NCI-H82 (cell line): Measurements from ENCODE around the gene RTKN.
"Not testable (repeated sequence)": the region's sequence is repeated elsewhere in the genome, so short reads cannot be mapped to it uniquely, and the experiment has no call there.

Source experiments
- DNase-seq: peaks from one replicate; lab custom pipeline; 2025; lab: John Stamatoyannopoulos, UW

RTKN gene

GRCh38 chr2:74461187-74462053, 19.7 kb upstream of the RTKN start:
- peak; percentile 47 for DNase-seq

DNA sequence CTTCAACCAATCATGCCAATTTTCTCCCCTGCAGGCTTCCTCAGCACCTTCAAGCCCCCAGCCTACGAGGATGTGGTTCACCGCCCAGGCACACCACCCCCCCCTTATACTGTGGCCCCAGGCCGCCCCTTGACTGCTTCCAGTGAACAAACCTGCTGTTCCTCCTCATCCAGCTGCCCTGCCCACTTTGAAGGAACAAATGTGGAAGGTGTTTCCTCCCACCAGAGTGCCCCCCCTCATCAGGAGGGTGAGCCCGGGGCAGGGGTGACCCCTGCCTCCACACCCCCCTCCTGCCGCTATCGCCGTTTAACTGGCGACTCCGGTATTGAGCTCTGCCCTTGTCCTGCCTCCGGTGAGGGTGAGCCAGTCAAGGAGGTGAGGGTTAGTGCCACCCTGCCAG, 18.4 kb upstream of the RTKN start:
- not testable (repeated sequence) for DNase-seq

GRCh38 chr2:74459503-74460118, 17.9 kb upstream of the RTKN start:
- DNase-seq, result not testable (repeated sequence)

DNA sequence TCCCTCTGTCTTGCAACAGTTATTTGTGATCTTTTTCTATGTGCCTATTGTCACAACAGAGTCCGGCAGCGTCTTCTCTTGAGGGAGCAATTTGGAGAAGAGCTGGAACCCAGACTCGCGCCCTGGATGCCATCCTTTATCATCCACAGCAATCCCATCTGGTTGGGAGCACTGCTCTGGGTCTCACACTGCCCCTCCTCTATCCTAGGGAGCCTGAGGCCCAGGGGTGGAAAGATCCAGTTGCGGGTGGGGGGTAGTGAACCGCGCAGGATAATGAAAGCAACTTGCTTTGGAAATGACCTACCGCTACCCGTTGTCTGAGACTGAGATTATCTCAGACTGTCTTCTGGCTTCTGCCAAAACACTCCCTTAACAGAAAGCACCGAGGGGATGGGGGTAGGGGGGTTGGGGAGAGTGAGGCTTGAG, 17.2 kb upstream of the RTKN start:
- no peak for DNase-seq

- DNase-seq, result peak; percentile 100
Measured at GRCh38 chr2:74458132-74458937, 16.6 kb upstream of the RTKN start, which contains the start of gene WBP1. WBP1 (plus strand) TSS chr2:74458438; CDS start chr2:74458603, 165 bp downstream.

DNA sequence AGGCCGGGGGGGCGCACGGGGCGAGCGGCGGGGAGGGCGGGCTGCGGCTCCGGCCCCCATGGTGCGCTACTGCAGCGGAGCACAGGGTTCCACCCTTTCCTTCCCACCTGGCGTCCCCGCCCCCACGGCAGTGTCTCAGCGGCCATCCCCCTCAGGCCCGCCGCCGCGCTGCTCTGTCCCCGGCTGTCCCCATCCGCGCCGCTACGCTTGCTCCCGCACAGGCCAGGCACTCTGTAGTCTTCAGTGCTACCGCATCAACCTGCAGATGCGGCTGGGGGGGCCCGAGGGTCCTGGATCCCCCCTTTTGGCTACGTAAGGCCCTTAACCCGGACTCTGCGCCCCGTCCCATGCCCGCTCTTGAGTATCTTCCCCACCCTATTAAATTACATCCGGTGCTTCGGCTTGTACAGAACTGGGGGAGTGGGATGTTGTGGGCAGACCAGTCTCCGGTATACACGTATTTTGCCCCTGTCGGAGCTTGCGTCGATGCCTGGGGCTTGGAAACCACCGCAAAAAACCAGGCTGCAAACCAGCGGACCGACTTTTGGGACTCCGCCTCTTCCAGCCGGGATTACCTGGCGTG, 15.9 kb upstream of the RTKN start:
- DNase-seq, result peak; percentile 89

GRCh38 chr2:74457129-74457548, 15.4 kb upstream of the RTKN start:
- no peak for DNase-seq

DNA sequence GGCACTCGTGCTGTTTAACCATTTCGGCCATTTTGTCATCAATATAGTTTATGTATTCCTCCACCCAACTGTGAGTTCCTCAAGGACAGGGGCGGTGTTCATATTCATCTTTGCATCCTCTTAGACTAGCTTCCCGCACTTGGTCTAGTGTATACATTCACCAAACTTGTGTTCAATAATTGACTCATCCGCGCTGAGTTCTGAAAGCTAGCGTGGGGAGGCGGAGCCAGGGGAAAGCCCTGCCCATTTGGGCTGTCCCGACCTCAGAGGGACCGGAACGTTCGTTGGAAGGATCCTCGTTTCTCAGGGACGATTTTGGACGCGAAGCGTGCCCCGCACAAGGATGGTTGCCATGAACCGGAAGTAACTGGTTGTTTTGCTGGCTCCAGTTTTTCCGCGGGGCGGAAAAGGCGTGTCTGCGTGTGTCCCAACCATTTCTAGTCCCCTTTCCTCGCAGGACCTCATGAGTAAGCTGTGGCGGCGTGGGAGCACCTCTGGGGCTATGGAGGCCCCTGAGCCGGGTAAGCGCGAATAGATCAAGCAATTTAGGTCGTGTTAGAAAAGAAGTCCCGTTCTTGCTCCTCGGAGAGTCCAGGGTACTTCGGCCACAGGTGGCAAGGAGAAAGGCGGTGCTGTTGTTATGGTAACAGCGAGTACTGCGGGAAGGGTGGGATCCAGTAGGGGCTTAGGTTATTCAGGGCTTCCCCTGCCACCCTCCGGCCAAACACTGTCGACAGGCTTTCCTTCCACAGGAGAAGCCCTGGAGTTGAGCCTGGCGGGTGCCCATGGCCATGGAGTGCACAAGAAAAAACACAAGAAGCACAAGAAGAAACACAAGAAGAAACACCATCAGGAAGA, 13.1 kb upstream of the RTKN start, which contains the start of gene INO80B:
TSS of gene INO80B (plus strand) at position 434 of the 858 bp plus-strand sequence. CDS start at position 464, 30 bp downstream.
- peak; percentile 98 for DNase-seq

DNA sequence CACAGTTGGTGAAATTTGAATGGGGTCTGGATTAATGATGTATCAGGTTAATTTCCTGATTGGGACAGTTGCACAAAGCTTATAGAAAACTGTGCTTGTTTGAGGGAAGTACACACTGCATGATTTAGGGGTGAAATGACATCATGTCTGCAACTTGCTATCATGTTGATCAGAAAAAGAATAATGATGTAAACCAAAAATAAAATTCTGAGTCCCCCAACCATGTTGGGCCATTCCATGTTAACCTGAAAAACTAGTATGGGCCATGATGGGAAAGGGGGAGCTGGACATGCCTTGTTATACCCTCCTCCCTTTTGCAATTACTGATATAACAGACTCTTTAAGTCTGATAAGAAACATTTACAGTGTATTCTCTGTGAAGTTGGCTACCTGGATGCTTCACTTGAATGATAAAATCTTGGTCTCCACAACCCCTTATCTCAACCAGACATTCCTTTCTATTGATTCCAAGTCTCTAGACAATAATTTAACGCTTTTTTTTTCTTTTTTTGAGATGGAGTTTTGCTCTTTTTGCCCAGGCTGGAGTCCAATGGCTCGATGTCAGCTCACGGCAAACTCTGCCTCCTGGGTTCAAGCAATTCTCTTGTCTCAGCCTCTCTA, 8.9 kb upstream of the RTKN start:
- DNase-seq, result no peak

DNA sequence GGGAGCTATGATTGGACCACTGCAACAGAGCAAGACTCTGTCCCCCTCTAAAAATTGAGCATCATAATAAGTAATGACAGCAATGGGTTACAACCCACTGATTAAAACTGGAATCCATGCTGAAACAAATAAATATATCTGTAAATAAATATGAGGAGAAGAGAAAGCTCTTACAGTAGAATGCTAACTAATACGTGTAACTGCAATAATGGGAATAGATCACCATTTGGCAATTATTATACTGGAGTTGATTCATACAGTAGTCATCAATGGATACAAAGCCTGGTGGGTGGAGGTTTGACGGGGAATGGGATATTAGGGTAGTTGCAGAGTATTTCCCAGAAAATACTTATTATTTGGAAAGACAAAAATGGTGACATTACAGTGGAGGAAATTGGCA, 7.0 kb upstream of the RTKN start:
- no peak for DNase-seq

DNA sequence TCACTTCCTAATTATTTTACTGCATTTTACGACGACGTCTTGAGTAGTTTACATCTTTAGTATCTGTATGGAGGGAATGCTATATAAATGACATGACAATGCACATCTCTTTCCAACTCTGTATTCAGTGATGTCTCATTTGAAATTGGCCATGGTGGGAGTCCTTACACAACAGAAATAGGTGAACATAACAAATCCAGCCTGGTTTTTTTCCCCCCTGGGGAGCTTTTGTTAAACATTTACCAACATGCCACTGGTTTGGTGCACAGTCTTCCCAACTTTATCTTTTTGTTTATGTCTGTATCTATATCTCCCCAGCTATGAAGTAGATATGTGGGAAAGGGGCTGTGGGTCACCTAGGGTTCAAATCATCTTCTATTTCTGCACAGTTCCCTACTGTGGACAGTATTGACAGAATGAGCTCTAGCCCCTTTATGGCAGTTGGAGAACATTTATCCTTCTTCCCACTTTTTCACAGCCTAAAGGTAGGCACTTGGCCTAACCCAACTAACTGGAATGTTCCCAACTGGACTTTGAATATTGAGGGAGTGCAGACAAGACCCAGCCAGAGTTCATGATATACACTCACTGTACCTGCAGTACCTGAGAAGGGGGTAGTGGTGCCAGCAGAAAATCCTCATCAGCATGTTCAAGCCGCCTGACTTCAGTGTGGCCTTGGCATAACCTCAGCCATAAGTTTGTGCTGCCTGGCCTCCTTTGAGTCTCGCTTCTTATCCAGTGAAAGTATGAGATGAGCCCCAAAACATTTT, 5.7 kb upstream of the RTKN start:
- no peak for DNase-seq

DNA sequence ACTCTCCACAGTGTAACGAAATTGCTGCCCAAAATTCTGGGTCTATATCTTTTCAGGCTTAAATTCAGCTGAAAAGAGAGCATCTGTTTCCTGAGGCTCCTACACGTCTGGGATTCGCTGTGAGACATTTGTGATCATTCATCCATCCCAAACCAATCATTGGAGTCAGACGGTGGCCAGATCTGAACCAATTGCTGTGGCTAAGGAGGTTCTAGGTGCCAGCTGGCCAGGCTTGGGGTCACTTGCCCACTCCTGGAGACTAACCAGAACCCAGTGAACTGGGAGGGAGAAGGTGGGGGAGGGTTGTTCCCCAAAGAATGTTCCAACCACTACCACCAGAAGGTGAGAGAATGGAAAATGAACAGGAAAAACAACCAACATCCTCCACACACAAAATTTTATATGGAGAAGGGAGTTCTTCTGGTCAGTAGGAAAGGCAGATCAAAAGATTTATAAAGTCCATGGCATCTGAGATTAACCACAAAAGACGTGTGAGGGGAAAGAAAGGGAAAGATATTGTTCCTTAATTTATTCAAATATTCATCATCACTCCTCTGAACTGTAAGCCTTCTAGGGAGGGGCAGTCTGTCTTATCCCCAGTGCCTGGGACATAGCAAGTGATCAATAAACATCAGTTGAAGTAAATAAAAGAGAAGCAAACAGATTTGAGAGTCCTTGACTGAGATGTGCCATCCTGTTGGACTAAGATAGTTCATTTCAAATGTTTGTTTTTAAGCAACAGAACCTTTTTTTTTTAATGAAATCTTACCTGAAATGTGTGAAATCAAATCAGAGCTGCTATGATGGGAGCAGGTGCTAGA, 3.0 kb upstream of the RTKN start:
- DNase-seq, result no peak

DNA sequence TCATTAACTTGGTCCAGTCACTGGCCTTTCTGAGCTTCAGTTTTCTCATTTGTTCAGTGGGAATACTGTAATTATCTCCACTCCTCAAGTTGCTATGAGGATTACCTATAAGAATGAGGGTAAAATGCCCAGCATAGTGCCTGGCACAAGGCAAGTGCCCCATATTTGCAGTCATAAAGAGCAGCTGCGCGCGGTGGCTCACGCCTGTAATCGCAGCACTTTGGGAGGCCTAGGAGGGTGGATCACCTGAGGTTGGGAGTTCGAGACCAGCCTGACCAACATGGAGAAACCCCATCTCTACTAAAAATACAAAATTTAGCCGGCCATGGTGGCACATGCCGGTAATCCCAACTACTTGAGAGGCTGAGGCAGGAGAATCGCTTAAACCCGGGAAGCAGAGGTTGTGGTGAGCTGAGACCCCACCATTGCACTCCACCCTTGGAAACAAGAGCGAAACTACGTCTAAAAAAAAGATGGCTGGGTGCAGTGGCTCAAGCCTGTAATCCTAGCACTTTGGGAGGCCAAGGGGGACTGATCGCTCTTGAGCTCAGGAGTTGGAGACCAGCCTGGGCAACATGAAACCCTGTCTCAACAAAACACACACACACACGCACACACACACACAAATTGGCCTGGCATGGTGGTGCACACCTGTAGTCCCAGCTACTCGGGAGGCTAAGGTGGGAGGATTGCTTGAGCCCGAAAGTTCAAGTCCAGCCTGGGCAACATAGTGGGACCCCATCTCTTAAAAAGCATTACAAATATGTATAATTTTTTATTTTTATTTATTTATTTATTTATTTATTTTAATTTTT, 953 bp upstream of the RTKN start:
- not testable (repeated sequence) for DNase-seq

GRCh38 chr2:74441170-74441689, 507 bp downstream of the RTKN start:
- no peak for DNase-seq

- peak; percentile 94 for DNase-seq
Measured at GRCh38 chr2:74440378-74441169, 1.2 kb downstream of the RTKN start.

DNA sequence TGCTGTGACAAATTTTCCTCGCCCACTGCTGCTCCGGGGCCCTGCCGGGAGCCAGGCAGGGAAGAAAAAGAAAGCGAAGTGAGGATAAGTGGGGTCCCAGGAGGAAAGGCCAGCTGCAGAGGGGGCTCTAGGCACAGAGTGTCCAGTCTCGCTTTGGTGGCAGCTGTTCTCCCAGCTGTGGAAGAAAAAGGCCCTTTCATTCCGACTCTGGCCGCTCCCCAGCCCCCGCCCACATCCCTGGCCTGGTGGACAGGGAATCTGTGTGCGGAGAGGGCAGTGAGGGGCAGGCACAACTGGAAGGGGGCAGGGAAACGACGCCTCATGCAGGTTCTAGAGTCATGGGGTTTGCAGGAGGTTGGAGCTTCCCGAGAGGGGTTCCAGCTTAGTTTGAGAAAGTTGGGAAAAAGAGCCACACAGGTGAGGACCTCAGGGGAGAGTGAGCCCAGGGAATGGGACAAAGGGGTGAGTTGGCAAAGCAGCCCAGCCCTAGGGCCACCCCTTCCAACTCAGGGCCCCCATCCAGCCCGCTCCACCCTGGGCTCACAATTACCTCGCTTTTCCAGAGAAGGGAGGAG, 1.8 kb downstream of the RTKN start:
- DNase-seq, result no peak

GRCh38 chr2:74439373-74439772, 2.4 kb downstream of the RTKN start:
- DNase-seq, result peak; percentile 93
